Hepatocyte (in vitro differentiated cells): Measurements from ENCODE around the gene MBNL3.

Experiments used
- EZH2 ChIP-seq: fragments of 200-600 bp; sonication (generic); IDR thresholded peaks from 2 replicates; pipeline ENCODE4 v1.6.1; 2016; ENCODE audit warnings: antibody characterized with exemption, mild to moderate bottlenecking, borderline replicate concordance
- TF ChIP-seq, protein P1 (sequence below): fragments of 200-600 bp; sonication (generic); IDR thresholded peaks from 2 replicates; pipeline ENCODE4 v1.5.1; 2016; ENCODE audit warnings: antibody characterized with exemption, mild to moderate bottlenecking; ENCODE audit not compliant: poor library complexity

DNA sequence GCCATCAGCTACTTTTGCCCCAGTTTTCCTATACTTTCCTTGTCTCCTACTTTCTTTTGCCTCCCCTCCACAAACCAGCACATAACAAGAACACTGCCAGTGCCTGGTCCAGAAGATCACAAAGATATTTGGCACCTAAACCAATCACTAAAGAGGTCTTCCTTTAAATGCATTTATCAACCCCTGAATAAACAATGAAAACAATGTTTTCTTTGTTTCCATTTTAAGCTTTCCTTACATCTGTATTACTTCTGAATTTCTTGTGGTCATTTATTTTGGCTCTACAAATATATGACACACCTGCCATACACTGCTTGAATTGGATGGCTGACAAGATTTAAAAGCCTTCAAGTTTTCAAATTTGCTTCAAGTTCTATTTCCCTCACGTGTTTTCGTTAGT lies 43.9 kb downstream of the MBNL3 start:
- TF ChIP-seq, protein P1, sequence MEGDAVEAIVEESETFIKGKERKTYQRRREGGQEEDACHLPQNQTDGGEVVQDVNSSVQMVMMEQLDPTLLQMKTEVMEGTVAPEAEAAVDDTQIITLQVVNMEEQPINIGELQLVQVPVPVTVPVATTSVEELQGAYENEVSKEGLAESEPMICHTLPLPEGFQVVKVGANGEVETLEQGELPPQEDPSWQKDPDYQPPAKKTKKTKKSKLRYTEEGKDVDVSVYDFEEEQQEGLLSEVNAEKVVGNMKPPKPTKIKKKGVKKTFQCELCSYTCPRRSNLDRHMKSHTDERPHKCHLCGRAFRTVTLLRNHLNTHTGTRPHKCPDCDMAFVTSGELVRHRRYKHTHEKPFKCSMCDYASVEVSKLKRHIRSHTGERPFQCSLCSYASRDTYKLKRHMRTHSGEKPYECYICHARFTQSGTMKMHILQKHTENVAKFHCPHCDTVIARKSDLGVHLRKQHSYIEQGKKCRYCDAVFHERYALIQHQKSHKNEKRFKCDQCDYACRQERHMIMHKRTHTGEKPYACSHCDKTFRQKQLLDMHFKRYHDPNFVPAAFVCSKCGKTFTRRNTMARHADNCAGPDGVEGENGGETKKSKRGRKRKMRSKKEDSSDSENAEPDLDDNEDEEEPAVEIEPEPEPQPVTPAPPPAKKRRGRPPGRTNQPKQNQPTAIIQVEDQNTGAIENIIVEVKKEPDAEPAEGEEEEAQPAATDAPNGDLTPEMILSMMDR: no peak
- TF ChIP-seq EZH2: no peak
